Activated naive CD4-positive, alpha-beta T cell treated with anti-CD3 and anti-CD28 coated beads, Interleukin-2, amount 50 U/mL, for 16 hours (primary cell): Measurements from ENCODE around the gene HMX3.
A peak's percentile ranks its signal among the peaks of the same experiment; 100 is the strongest.

ENCODE experiments used
- DNase-seq: peaks from one replicate; pipeline ENCODE4 v3.0.0-alpha.2; 2020

HMX3 gene

DNA sequence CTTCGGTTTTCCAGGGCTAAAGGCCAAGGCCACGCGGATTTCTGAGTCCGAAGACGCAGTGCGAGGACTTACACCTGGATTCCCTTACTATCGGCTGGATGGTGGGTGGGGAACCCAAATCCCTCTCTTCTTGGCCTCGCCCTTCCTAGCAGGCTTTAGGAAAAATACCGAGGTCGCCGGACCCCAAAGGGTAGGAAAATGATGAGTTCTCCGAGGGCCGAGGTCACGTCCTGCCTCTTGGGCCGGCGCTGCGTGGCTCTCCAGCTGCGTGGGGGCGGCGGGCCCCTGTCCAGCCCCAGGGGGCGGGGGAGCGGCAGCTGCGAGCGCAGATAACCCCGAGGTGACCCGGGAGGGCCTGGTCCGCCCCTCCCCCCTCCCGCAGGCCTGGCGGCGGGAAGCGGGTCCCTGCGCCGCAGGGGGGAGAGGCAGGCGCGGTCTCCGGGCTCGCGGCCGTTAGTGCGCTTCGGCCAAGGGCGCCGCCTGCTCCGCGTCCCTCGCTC lies 805 bp upstream of the HMX3 start:
- no peak for DNase-seq

DNA sequence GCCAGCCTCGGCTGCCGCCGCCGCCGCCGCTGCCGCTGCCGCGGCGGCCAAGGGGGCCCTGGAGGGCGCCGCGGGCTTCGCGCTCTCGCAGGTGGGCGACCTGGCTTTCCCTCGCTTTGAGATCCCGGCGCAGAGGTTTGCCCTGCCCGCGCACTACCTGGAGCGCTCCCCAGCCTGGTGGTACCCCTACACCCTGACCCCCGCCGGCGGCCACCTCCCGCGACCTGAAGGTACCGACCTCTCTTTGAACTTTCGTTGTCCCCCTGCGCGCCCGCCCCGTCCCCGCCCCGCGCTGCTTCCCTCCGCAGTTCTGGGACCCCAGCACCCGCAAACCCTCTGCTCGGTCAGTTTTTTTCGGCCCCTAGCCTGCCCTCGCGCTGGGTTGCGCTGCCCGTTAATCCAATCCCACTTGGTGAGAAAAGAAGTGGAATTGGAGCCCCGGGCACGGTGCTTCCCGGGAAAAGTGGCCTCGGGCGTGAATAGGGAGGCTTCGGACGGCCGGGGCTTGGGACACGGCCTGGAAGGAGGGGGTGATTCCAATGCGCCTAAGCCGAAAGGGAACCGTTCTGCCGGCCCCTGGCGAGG lies 543 bp downstream of the HMX3 start:
- DNase-seq, result no peak

GRCh38 chr10:123136806-123137642 lies 1.3 kb downstream of the HMX3 start:
- peak; percentile 34 for DNase-seq

DNA sequence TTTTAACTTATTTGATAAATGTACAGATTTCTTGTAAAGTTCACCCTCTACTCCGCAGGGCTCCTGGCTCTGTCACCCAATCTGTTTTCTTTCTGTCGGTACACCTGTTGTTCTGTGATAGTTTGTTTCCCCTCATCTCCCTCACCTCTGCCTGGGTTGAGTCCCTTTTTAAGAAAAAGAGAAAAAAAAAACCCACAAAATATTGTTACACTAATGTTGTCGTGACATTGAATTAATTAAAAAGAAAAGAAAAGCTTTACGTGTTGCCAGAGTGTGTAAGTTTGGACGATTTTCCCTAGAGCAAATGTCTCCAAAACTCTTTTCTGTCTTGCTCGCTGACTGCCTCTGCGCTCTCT lies 3.4 kb downstream of the HMX3 start:
- no peak for DNase-seq

- peak; percentile 15 for DNase-seq
Observed at GRCh38 chr10:123139521-123140163, 3.9 kb downstream of the HMX3 start.

DNA sequence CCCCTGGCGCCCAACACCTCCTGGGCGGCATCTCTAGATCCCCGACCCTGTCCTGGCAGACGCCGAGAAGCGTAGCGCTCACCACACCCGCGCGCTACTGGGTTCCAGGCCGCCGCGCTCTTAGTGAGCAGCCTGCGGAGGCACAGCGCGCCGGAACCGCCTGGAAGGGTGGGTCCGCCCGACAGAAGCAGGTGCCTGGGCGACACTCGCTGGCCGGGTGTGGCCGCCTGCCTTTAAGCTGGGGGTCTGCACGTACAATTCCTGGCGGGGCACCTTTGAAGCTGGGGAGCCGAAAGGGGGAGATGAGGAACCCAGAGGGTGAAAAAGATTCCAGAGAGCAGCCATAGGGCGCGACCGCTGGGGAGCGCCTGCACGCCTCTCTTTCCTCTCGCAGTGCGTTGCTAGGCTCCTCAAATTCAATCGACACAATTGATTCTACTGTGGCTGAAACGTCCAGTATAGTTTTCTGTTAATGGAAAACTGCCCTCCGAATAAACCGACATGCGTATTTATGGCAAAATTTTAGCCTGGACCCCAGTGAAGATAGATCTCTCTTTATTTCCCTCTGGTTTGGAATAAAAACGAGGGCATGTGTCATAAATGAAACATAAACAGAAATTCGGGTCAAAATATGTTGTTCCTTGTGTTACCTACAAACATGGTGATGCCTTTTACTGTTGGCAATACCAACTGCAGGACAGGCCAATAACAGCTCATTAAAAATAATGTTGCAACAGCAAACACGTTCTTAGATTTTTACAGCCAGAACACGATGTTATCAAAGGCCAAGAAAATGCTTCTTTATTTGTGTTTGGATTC lies 4.6 kb downstream of the HMX3 start:
- peak; percentile 31 for DNase-seq

GRCh38 chr10:123140983-123141390 lies 5.2 kb downstream of the HMX3 start:
- no peak for DNase-seq

DNA sequence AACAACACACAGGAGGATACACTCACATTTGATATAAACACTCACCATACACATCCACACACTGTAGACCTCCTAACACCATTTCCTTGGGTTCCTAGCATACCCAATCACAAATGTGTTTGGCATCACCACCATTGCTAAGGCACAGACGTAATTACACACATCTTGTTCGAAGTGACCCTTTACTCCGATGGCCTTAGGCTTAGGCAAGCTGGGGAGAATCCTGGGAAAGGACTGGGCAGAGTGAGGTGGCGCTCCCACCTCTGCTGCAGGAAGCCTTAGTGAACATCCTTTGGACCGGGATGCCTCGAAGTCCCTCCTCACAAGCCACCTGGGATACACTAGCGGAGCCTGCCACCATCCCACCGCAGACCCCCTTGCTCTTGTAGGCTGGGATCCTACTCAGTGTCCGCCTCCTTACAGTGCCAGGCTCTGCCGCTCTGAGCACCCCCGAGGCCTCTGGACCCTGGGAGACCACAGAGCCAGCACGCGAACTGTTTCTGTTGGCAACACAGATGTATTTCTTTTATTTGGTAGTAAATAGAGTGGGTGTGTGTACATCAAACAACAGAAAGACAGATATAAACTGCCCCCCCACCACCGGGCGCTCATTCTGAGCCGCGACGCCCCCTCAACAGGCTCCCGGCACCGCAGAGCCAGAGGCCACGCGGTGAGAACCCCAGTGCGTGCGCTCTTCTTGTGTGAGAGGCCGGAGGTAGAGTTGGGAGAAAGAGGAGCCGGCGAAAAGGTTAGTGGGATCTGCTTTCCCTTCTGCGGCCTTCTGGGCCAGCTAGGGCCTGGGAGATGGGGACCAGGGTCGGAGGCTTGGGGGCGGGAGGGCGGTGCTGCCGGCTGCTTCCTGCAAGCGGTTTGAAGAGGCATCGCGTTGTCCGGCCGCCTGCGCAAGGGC lies 6.3 kb downstream of the HMX3 start:
- no peak for DNase-seq

- no peak for DNase-seq
Observed at GRCh38 chr10:123142701-123143161, 7.0 kb downstream of the HMX3 start.

- no peak for DNase-seq
Observed at GRCh38 chr10:123143162-123143824, 7.5 kb downstream of the HMX3 start.

DNA sequence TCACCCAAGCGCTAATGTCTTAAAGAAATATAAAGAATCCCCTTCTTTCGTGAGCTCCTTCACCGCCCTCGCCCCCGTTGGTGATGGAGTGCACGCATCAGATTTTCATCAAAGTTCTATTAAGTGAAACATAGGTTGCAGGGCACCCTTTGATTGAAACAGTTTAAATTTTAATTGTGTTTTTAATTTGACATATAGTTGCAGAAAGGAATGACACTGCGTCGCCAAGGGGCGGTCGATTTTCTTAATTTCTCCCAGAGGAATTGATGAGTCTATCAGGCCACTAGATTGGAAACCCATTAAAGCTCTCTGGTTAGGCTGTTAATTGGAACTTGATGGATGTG lies 8.0 kb downstream of the HMX3 start:
- no peak for DNase-seq

- DNase-seq, result peak; percentile 18
Observed at GRCh38 chr10:123144697-123145541, 9.1 kb downstream of the HMX3 start.

DNA sequence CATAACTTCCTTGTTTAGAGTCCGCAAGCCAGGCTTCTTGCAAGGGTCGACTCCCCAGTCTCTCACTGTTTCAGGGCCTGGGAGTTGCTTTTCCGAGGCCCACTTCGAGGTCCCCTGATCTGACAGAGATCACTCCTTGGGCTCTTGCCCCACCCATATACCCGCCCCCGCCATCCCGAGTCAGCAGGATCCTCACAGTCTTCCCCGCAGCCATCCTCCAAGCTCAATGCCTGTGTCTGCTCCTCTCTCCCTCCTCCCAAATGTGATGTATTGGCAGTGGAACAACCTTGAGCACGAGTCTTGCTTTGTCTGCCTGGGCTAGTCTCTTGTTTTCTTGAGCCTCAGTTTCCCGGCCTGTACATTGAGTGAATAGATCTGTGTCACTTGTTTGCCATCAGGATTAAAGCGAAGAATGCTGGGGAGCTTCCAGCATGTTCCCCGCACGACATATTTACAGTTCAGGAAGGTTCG lies 9.8 kb downstream of the HMX3 start:
- DNase-seq, result no peak

DNA sequence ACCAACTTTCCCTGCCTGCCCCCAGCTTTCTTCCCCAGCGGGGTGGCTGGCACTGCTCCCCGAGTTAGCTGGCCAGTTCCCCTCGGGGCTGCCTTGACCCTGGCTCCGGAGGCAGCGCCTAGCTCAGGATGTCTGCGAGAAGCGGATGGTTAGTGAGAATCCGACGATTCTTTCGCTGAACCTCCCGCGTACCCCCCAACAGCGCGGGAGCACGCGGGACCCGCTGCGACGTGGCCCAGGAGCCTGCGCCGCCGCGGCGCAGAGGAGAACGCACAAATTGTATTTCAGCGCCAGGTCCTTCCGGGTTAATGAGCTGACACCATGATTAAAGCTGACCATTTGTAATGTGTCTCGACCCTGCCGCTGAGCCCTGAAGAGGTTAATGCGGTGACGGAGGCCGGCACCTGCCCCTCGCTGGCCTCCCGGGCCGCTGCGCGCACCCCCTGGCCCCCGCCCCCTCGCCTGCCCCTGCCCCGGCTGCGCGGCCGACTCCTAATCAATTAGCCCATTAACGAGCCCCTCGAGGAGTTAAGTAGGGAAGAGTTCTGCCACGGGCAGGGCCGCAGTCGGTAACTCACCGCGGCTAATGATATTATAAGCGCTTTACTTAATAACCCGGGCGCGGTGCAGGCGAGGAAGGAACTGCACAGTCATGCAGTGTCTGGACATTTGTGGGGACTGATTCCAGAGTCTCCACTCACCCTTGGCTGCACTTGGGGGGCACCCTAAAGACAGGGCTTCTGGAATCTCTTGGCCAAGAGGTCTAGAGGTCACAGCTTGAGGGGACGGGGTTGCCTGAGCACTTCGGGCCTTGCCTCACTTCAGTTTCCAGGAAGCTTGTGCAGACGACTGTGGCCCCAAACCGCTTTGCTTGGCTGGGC lies 10.5 kb downstream of the HMX3 start:
- DNase-seq, result no peak

DNA sequence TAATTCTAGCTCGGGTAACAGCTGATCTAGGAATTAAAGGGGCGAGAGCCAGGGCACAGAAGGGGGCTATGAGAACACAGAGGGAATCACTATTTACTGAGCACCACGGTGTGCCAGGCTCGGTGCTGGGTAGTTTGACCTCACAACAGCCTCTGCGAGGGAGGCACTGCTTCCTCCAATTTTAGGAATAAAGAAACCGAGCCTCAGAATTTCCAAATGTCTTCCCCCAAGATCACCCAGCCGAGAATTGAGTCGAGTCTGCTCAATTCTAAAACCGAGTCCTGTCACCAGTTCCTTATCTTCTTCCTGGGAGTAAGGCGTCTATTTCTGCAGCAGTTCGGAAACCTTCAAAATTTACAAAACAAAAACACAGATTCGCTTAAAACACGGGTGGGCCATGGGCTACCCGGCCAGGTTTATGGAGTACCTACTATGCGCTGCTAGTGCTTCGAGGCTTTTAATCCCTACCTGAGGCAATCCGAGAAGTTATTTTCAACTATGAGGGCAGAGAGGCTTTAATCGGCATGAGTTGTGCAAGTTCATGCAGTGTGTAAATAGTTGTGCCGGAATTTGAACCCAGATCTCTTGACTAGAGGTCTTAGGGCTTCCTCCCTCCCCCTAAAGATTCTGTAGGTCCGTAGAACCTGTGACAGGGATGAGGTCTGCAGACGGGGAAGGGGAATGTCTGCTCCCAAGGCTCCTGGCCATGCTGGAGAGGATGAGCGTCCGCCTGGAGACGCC lies 11.3 kb downstream of the HMX3 start:
- no peak for DNase-seq

- peak; percentile 41 for DNase-seq
Observed at GRCh38 chr10:123147635-123148413, 12.1 kb downstream of the HMX3 start, which contains the start of gene HMX2. Gene HMX2 (plus strand): TSS chr10:123148136. CDS start chr10:123148379, 243 bp downstream.

DNA sequence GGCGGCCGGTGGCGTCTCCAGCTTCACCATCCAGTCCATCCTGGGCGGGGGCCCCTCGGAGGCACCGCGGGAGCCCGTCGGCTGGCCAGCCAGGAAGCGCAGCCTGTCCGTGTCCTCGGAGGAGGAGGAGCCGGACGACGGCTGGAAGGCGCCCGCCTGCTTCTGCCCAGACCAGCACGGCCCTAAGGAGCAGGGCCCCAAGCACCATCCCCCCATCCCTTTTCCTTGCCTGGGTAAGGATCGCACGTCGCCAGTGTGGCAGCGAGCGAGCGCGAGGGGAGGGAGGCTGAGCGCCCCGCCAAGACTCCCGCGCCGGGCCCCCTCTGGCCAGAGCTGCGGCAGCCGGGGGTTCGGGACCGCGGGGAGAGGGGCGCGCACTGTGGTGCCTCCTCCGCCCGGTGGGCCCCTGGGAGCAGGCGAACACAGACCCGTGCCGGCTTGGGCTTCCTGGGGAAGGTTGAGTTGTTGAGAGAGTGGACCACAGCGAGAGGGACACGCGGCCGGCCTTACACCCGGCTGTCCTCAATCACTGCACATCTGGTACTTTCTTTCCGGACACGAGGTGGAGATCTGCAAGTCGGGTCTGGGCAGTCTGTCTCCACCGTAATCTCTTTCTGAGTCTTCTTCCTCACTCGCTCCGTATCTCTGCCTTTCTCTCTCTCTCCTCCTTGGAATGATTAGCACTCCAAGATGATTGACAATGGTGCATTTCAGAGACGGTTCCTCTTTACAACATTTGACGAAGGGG lies 12.8 kb downstream of the HMX3 start:
- DNase-seq, result no peak
